Neuronal stem cell (in vitro differentiated cells): ENCODE measurements around the gene FCHSD2.

Source experiments
- DNase-seq: peaks from one replicate; pipeline ENCODE4 v3.0.0-alpha.2; 2013; ENCODE audit warnings: low spot score
- H2AFZ ChIP-seq: one replicate; pipeline ENCODE4 v1.6.1; 2013; ENCODE audit warnings: mild to moderate bottlenecking, low read length, inconsistent platforms
- H2AK5ac ChIP-seq: 2 replicates; pipeline ENCODE4 v1.6.1; 2013; ENCODE audit warnings: low read depth, mild to moderate bottlenecking, inconsistent platforms, low read length, moderate library complexity, mixed read lengths
- H2BK120ac ChIP-seq: 2 replicates; pipeline ENCODE4 v1.6.1; 2013; ENCODE audit warnings: low read depth, mild to moderate bottlenecking, inconsistent platforms, low read length, moderate library complexity, mixed read lengths
- H2BK12ac ChIP-seq: one replicate; pipeline ENCODE4 v1.6.1; 2013; ENCODE audit warnings: low read length, inconsistent platforms
- H2BK15ac ChIP-seq: 2 replicates; pipeline ENCODE4 v1.6.1; 2013; ENCODE audit warnings: mild to moderate bottlenecking, low read length, inconsistent platforms, mixed read lengths
- H2BK5ac ChIP-seq: one replicate; pipeline ENCODE4 v1.6.1; 2013; ENCODE audit warnings: inconsistent platforms, mild to moderate bottlenecking, low read length, moderate library complexity
- H3K14ac ChIP-seq: one replicate; pipeline ENCODE4 v1.6.1; 2013; ENCODE audit warnings: low read length, inconsistent platforms
- H3K18ac ChIP-seq: 2 replicates; pipeline ENCODE4 v1.6.1; 2013; ENCODE audit warnings: low read length, inconsistent platforms
- H3K23ac ChIP-seq: 2 replicates; pipeline ENCODE4 v1.6.1; 2013; ENCODE audit warnings: low read depth, mild to moderate bottlenecking, mixed read lengths, low read length, inconsistent platforms; ENCODE audit not compliant: poor library complexity
- H3K27ac ChIP-seq: replicated peaks from 3 replicates; pipeline ENCODE4 v1.5.1; 2013; ENCODE audit warnings: low read length, inconsistent platforms
- H3K27me3 ChIP-seq, 3 experiments: 2 replicates each; pipeline ENCODE4 v1.6.1; 2013; ENCODE audit warnings: low read length in 3 of 3, mild to moderate bottlenecking in 2 of 3, inconsistent platforms in 1 of 3, low read depth in 1 of 3, mixed read lengths in 1 of 3, moderate library complexity in 1 of 3; ENCODE audit not compliant: control insufficient read depth in 3 of 3, insufficient read depth in 3 of 3
- H3K36me3 ChIP-seq, 2 donors: replicated peaks in 1 of 2; 2 replicates each; pipeline ENCODE4 v1.6.1; 2013; ENCODE audit warnings: low read length in 2 of 2; ENCODE audit not compliant: control insufficient read depth in 2 of 2, insufficient read depth in 2 of 2
- H3K4ac ChIP-seq: 2 replicates; pipeline ENCODE4 v1.6.1; 2013; ENCODE audit warnings: inconsistent platforms, mild to moderate bottlenecking, low read length, moderate library complexity
- H3K4me1 ChIP-seq, 2 donors: 1 replicate in 1 of 2; 2 replicates in 1 of 2; pipeline ENCODE4 v1.6.1; 2013; ENCODE audit warnings: low read length in 2 of 2, low read depth in 1 of 2; ENCODE audit not compliant: control insufficient read depth in 2 of 2, insufficient read depth in 1 of 2
- H3K4me2 ChIP-seq: one replicate; pipeline ENCODE4 v1.6.1; 2013; ENCODE audit warnings: mild to moderate bottlenecking, low read length, inconsistent platforms; ENCODE audit not compliant: insufficient read depth, poor library complexity, severe bottlenecking
- H3K4me3 ChIP-seq, 2 donors: 2 replicates each; pipeline ENCODE4 v1.5.1; 2013; ENCODE audit warnings: low read length in 2 of 2, mild to moderate bottlenecking in 2 of 2, inconsistent platforms in 1 of 2, moderate library complexity in 1 of 2
- H3K79me1 ChIP-seq: one replicate; pipeline ENCODE4 v1.6.1; 2013; ENCODE audit warnings: low read depth, mild to moderate bottlenecking, inconsistent platforms, low read length, moderate library complexity
- H3K9ac ChIP-seq: one replicate; pipeline ENCODE4 v1.6.1; 2013; ENCODE audit warnings: mild to moderate bottlenecking, low read depth, low read length, inconsistent platforms; ENCODE audit not compliant: poor library complexity
- H3K9me3 ChIP-seq, 2 donors: replicated peaks in 1 of 2; 2 replicates each; pipeline versions ENCODE3 to v1.6.1; 2013; ENCODE audit warnings: low read length in 2 of 2, mild to moderate bottlenecking in 2 of 2, inconsistent platforms in 1 of 2, low read depth in 1 of 2, mixed read lengths in 1 of 2, moderate library complexity in 1 of 2; ENCODE audit not compliant: control insufficient read depth in 2 of 2, insufficient read depth in 1 of 2
- H4K8ac ChIP-seq: one replicate; pipeline ENCODE4 v1.6.1; 2013; ENCODE audit warnings: low read depth, mild to moderate bottlenecking, inconsistent platforms, low read length, moderate library complexity
- H4K91ac ChIP-seq: one replicate; pipeline ENCODE4 v1.6.1; 2013; ENCODE audit warnings: low read length, low read depth, mild to moderate bottlenecking, inconsistent platforms; ENCODE audit not compliant: poor library complexity
- WGBS, 2 donors: extraction: QIAGEN DNeasy Blood & Tissue Kit; methylation state at CpG; one replicate each; pipeline ENCODE4 v1.1.7; 2013; ENCODE audit warnings: missing lambda C conversion rate in 2 of 2, mixed read lengths in 1 of 2; ENCODE audit not compliant: insufficient read length in 2 of 2, insufficient replicate concordance in 1 of 2; ENCODE audit errors: extremely low coverage in 2 of 2; 5-methylcytosine and 5-hydroxymethylcytosine counted together

The FCHSD2 gene

DNA sequence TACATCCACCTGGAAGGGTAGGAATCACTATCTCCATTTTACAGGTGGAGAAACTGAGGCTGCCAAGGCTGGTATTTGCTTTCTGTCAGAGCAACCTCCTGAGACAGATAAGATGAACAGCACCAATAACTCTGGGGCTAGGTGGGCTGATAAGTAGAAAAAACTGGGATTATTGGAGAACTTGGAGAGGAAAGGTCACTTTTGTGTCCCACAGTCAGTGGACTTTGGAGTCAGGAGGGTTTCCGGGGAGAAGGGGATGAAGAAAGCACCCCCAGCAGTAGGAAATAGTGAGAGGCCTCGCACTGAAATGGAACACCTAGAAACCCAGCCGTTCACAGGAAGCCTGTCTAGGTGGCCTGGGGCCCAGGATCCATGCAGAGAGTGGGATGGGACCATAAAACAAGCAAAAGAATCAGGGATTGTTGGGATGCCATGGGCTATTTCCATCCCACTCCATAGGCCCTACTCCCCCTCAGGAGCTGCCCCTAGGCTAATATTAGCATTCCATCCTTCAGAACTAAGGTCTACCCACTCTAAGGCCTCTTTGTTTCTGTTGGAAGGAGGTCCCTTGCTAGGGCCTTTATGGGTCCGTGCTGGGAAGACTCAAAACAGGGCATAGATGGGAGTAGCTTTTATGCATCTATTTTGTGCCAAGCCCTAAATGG is 31.0 kb upstream of the FCHSD2 start:
- no peaks in the 10 kb centered on the region for H3K79me1 ChIP-seq
- no CpG with 5 or more reads among the region's 4 CpGs for whole genome bisulfite sequencing, 2 donors

DNA sequence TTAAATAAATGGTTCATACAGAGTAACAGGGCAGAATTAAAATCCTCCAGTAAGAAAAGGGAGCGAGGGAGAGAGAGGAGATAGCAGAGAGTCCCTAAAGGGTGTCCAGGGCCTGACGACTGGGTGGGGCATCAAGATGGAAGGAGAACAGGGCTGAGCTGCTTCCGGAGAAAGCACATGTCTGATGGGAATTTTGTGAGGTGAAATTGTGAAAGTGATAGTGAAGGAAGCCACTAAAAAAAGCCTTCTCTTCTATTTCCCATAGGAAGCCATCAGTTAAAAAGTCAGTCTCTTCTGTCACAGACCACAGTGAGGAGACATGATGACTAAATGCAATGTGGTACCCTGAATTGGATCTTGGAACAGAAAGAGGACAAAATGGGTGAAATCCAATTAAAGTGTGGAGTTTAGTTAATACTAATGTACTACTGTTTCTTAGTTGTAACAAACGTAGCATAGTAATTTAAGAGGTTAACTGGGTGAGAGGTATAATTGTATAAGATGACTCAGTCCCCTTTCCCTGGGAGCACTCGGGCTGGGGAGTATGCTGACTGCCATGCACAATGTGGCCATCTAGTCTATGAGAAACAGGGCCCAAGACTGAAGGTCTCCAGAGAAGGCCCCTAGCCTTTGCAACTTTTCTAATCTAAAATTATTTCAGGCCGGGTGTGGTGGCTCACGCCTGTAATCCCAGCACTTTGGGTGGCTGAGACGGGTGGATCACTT is 29.5 kb upstream of the FCHSD2 start:
- H3K4ac ChIP-seq = no peak overlapping the region
- no peak overlapping the region for H3K4me3 ChIP-seq
- H3K36me3 ChIP-seq = no peaks in the 10 kb centered on the region
- no peak overlapping the region for H2AK5ac ChIP-seq
- H3K27me3 ChIP-seq = peaks cover 0 to 16% (median 0%) of the 10 kb centered on the region in 3 experiments
- no peak overlapping the region for H2BK120ac ChIP-seq
- no peaks in the 10 kb centered on the region for H3K79me1 ChIP-seq
- H3K4me2 ChIP-seq = no peak overlapping the region
- H3K9ac ChIP-seq = no peak overlapping the region
- no peak overlapping the region for H2BK12ac ChIP-seq
- no CpG with 5 or more reads among the region's 8 CpGs for WGBS, 2 donors
- no peak for DNase-seq
- H3K27ac ChIP-seq = no peak overlapping the region
- H3K9me3 ChIP-seq = no peaks in the 10 kb centered on the region
- peaks cover 3 to 10% of the 10 kb centered on the region in 2 donors for H3K4me1 ChIP-seq
- no peak overlapping the region for H2AFZ ChIP-seq
- no peak overlapping the region for H3K18ac ChIP-seq
- no peak overlapping the region for H2BK15ac ChIP-seq
- H3K23ac ChIP-seq = no peak overlapping the region
- H4K8ac ChIP-seq = no peak overlapping the region
- no peak overlapping the region for H3K14ac ChIP-seq
- H2BK5ac ChIP-seq = no peak overlapping the region
- H4K91ac ChIP-seq = no peak overlapping the region

More for the DNA sequence above, 31.0 kb upstream of the FCHSD2 start:
- Histone ChIP-seq H4K8ac (no peak overlapping the region), H3K4me1 (peaks cover 3 to 11% of the 10 kb centered on the region in 2 donors), H3K27ac (no peak overlapping the region), H3K36me3 (no peaks in the 10 kb centered on the region), H2AK5ac (no peak overlapping the region), H3K4ac (no peak overlapping the region), H2AFZ (no peak overlapping the region), H3K23ac (no peak overlapping the region), H3K14ac (no peak overlapping the region), H2BK15ac (no peak overlapping the region), H3K27me3 (peaks cover 0 to 18% (median 0%) of the 10 kb centered on the region in 3 experiments), H2BK120ac (no peak overlapping the region), H2BK12ac (no peak overlapping the region), H4K91ac (no peak overlapping the region), H3K4me3 (no peak overlapping the region), H3K9ac (no peak overlapping the region), H2BK5ac (no peak overlapping the region), H3K4me2 (no peak overlapping the region), H3K9me3 (no peaks in the 10 kb centered on the region), H3K18ac (no peak overlapping the region)
- DNase-seq = no peak

DNA sequence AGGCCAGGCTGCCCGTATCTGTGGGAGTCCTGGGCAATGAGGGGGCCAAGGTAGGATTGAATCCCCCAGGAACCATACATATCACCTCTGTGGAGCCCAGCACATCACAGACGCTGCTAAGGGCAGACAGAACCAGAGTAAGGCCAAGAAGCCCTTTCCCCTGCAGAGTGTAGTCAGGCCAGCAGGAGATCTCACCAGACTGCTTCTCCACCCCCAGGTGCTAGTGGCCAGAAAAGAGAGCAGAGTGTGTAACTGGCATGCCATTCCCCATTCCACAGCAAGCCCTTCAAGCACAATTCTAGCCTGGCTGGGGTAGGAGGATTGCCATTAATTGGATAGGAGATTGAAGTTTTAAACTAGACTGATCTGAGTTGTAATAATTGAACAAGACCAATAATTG is 28.0 kb upstream of the FCHSD2 start:
- Histone ChIP-seq H2AFZ (no peak overlapping the region), H3K4ac (no peak overlapping the region), H4K91ac (no peak overlapping the region), H3K27me3 (peaks cover 0 to 10% (median 0%) of the 10 kb centered on the region in 3 experiments), H3K9ac (no peak overlapping the region), H4K8ac (no peak overlapping the region), H2AK5ac (no peak overlapping the region), H2BK120ac (no peak overlapping the region), H2BK15ac (peak overlapping the region; percentile 12), H3K14ac (no peak overlapping the region), H3K79me1 (no peaks in the 10 kb centered on the region), H3K23ac (no peak overlapping the region), H3K9me3 (no peaks in the 10 kb centered on the region), H3K4me3 (no peak overlapping the region), H3K4me1 (peaks cover 3 to 10% of the 10 kb centered on the region in 2 donors), H3K18ac (peak overlapping the region; percentile 32), H2BK12ac (no peak overlapping the region), H3K27ac (no peak overlapping the region), H2BK5ac (no peak overlapping the region), H3K4me2 (no peak overlapping the region), H3K36me3 (no peaks in the 10 kb centered on the region)
- DNase-seq = no peak
- no CpG with 5 or more reads among the region's 2 CpGs for WGBS, 2 donors

DNA sequence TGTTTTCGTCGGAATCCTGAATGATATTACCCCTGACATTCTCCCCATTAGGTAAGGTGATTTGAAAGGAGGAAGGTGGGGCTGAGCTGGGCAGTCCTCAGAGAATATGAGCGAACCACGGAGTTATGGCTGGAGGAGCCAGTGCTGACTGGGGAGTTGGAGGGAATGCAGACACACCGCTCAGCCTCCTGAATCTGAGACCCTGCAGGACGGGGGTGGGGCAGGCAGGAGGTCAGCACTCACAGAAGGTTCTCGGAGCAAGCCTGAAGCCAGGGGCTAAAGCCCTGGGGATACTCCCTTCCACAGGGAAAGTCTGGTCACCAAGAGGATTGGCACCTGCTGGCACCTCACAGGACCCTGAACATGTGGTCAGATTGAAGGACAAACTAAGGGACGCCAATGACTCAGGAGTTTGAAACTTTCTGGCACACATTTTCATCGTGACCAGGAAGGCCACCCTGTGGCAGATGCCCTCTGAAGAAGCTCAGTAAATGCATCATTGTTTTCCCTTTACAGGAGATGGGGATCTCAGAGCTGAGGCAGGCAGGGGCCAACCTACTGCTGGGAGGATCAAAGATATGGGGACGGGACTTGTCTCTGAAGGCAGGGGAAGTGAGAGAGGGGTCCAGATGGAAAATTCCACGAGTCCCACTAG is 26.9 kb upstream of the FCHSD2 start:
- H3K27ac ChIP-seq = no peak overlapping the region
- WGBS, 2 donors = no CpG with 5 or more reads among the region's 11 CpGs
- DNase-seq = no peak
- no peak overlapping the region for H2BK12ac ChIP-seq
- H3K4me2 ChIP-seq = no peak overlapping the region
- peak overlapping the region; percentile 60 for H2AFZ ChIP-seq
- H2BK120ac ChIP-seq = no peak overlapping the region
- H3K36me3 ChIP-seq = no peaks in the 10 kb centered on the region
- H3K4me1 ChIP-seq = peaks cover 3 to 12% of the 10 kb centered on the region in 2 donors
- H2BK15ac ChIP-seq = peak overlapping the region; percentile 8
- H3K4me3 ChIP-seq = no peak overlapping the region
- H3K18ac ChIP-seq = peak overlapping the region; percentile 16
- no peak overlapping the region for H4K8ac ChIP-seq
- H2AK5ac ChIP-seq = no peak overlapping the region
- peak overlapping the region; percentile 15 for H2BK5ac ChIP-seq
- H3K9me3 ChIP-seq = no peaks in the 10 kb centered on the region
- no peak overlapping the region for H3K4ac ChIP-seq
- H4K91ac ChIP-seq = no peak overlapping the region
- H3K79me1 ChIP-seq = no peaks in the 10 kb centered on the region
- peaks cover 0 to 10% (median 0%) of the 10 kb centered on the region in 3 experiments for H3K27me3 ChIP-seq
- H3K23ac ChIP-seq = no peak overlapping the region
- no peak overlapping the region for H3K14ac ChIP-seq
- H3K9ac ChIP-seq = no peak overlapping the region
